Endothelial cell of umbilical vein (primary cell): ENCODE data around the gene TAS1R2. TPM values are rescaled to one million over a fixed set of nuclear protein-coding genes. Genes with fewer than 3 reads are reported as not detected.

Experiments used
- BruUV-seq: library from RNA; stranded (reverse); fragments of 400-500 nt; replicated peaks from 2 replicates; lab custom pipeline; 2021; lab: Mats Ljungman, UMichigan
- CTCF ChIA-PET: fragments of 300-600, 350-600 bp; sonication (Branson Sonifier 250); formaldehyde crosslinking; loops from one replicate; lab custom pipeline; 2021; ENCODE audit warnings: antibody characterized with exemption, inconsistent platforms; lab: Charles Lee
- POLR2A ChIA-PET: fragments of 300-600, 350-600 bp; sonication (Branson Sonifier 250); formaldehyde crosslinking; loops from one replicate; lab custom pipeline; 2021; ENCODE audit warnings: antibody characterized with exemption, inconsistent platforms; lab: Charles Lee
- DNase-seq: peaks from one replicate; pipeline ENCODE4 v3.0.0-alpha.2; 2011; ENCODE audit warnings: low read depth, low spot score
- FAIRE-seq: peaks from 2 replicates; lab custom pipeline; 2011; peaks lifted over from hg19 to GRCh38; lab: Jason Lieb, UNC
- H2AFZ ChIP-seq: 2 replicates; pipeline ENCODE4 v1.6.0; 2012; ENCODE audit warnings: low read depth, low read length, control low read depth, inconsistent platforms
- H3K27ac ChIP-seq: 2 replicates; pipeline ENCODE4 v1.5.1; 2011; ENCODE audit warnings: low read depth, mild to moderate bottlenecking, control low read depth, low read length, moderate library complexity; ENCODE audit not compliant: insufficient read depth
- H3K27me3 ChIP-seq, 2 experiments: 2 replicates each; pipeline versions ENCODE4 v1.6.0 to v1.6.1; 2011; ENCODE audit warnings: low read length in 2 of 2, mixed read lengths in 1 of 2; ENCODE audit not compliant: control insufficient read depth in 2 of 2, insufficient read depth in 2 of 2
- H3K36me3 ChIP-seq, 2 experiments: 2 replicates in 1 of 2; 3 replicates in 1 of 2; pipeline ENCODE4 v1.5.1; 2011; ENCODE audit warnings: low read length in 2 of 2, mild to moderate bottlenecking in 1 of 2, moderate library complexity in 1 of 2; ENCODE audit not compliant: control insufficient read depth in 2 of 2, insufficient read depth in 2 of 2; ENCODE audit errors: extremely low read depth in 1 of 2
- H3K4me1 ChIP-seq: 3 replicates; pipeline ENCODE4 v1.5.1; 2011; ENCODE audit warnings: mild to moderate bottlenecking, low read length; ENCODE audit not compliant: control insufficient read depth, insufficient read depth; ENCODE audit errors: extremely low read depth
- H3K4me2 ChIP-seq: 2 replicates; pipeline ENCODE4 v1.6.1; 2011; ENCODE audit warnings: low read length, control low read depth, mixed read lengths; ENCODE audit not compliant: insufficient read depth
- H3K4me3 ChIP-seq, 3 experiments: fragments of 200-600 bp in 1 of 3; sonication (generic), shearing (Covaris generic) in 1 of 3; replicated peaks in 1 of 3; 2 replicates each; pipeline ENCODE4 v1.5.1; 2011 to 2016; ENCODE audit warnings: control low read depth in 3 of 3, low read length in 3 of 3, mild to moderate bottlenecking in 2 of 3, inconsistent platforms in 1 of 3, low read depth in 1 of 3, moderate library complexity in 1 of 3; ENCODE audit not compliant: insufficient read depth in 1 of 3
- H3K79me2 ChIP-seq: 2 replicates; pipeline ENCODE4 v1.6.0; 2012; ENCODE audit warnings: low read length, inconsistent platforms; ENCODE audit not compliant: control insufficient read depth, insufficient read depth
- H3K9ac ChIP-seq: replicated peaks from 2 replicates; pipeline ENCODE3; 2011; ENCODE audit warnings: low read length, control low read depth; ENCODE audit not compliant: insufficient read depth; ENCODE audit errors: extremely low read depth
- H3K9me1 ChIP-seq: replicated peaks from 3 replicates; pipeline ENCODE4 v1.6.0; 2011; ENCODE audit warnings: mild to moderate bottlenecking, low read length; ENCODE audit not compliant: control insufficient read depth, insufficient read depth; ENCODE audit errors: extremely low read depth
- H3K9me3 ChIP-seq: replicated peaks from 2 replicates; pipeline ENCODE4 v1.5.1; 2012; ENCODE audit warnings: low read length, inconsistent platforms; ENCODE audit not compliant: control insufficient read depth, insufficient read depth
- H4K20me1 ChIP-seq: replicated peaks from 2 replicates; pipeline ENCODE3; 2011; ENCODE audit warnings: mild to moderate bottlenecking, low read length; ENCODE audit not compliant: control insufficient read depth, insufficient read depth; ENCODE audit errors: extremely low read depth
- CTCF ChIP-seq, 2 donors: IDR thresholded peaks; 1 replicate in 1 of 2; 2 replicates in 1 of 2; pipeline ENCODE4 v1.5.1; 2011; ENCODE audit warnings: low read length in 2 of 2, mild to moderate bottlenecking in 2 of 2, moderate library complexity in 2 of 2, control low read depth in 1 of 2, inconsistent platforms in 1 of 2, low read depth in 1 of 2; ENCODE audit not compliant: insufficient read depth in 1 of 2; ENCODE audit errors: extremely low read depth in 1 of 2
- EZH2 ChIP-seq: IDR thresholded peaks from 2 replicates; pipeline ENCODE4 v1.6.1; 2012; ENCODE audit warnings: borderline replicate concordance, low read depth, mild to moderate bottlenecking, moderate library complexity, low read length, inconsistent platforms; ENCODE audit not compliant: severe bottlenecking
- FOS ChIP-seq: IDR thresholded peaks from 2 replicates; pipeline ENCODE4 v1.6.1; 2011; ENCODE audit warnings: mild to moderate bottlenecking, low read length, moderate library complexity, borderline replicate concordance; ENCODE audit not compliant: insufficient read depth
- GATA2 ChIP-seq: IDR thresholded peaks from 2 replicates; pipeline ENCODE4 v1.7.0; 2011; ENCODE audit warnings: low read depth, mild to moderate bottlenecking, moderate library complexity, mixed read lengths, low read length; ENCODE audit not compliant: insufficient read length, insufficient read depth
- JUN ChIP-seq: IDR thresholded peaks from 2 replicates; pipeline ENCODE4 v1.6.1; 2011; ENCODE audit warnings: borderline replicate concordance, low read depth; ENCODE audit not compliant: insufficient read length, insufficient read depth
- MYC ChIP-seq: IDR thresholded peaks from one replicate; pipeline ENCODE4 v1.6.1; 2011; ENCODE audit warnings: mild to moderate bottlenecking, low read depth, low read length
- POLR2A ChIP-seq: IDR thresholded peaks from 2 replicates; pipeline ENCODE4 v1.6.1; 2012; ENCODE audit warnings: low read depth, mild to moderate bottlenecking, control low read depth, low read length
- POLR2AphosphoS5 ChIP-seq: IDR thresholded peaks from 2 replicates; pipeline ENCODE4 v1.6.1; 2012; ENCODE audit warnings: low read depth, mild to moderate bottlenecking, control low read depth, low read length, moderate library complexity; ENCODE audit not compliant: insufficient read depth
- dilution Hi-C: fragments of 300-500 bp; cut with MboI; formaldehyde crosslinking; loops from one replicate; pipeline ENCODE4 v1.15.0; 2019; ENCODE audit warnings: low sequenced_read_pairs; ENCODE audit not compliant: extremely low pct_ligation_motif_present
- intact Hi-C: fragments of 100-400 bp; cut with micrococcal nuclease; formaldehyde crosslinking; loops from one replicate; pipeline ENCODE4 v1.10.0; 2022
- polyA plus RNA-seq, 4 experiments: library from polyadenylated mRNA; depleted of rRNA in 3 of 4; stranded (reverse) in 3 of 4; unstranded in 1 of 4; fragments of >200 nt; gene quantifications; 2 replicates each; pipeline versions ENCODE4 v1.2.1 to v1.2.3, GENCODE V29; 2011 to 2012; ENCODE audit warnings: missing spikeins in 1 of 4
- total RNA-seq: library from RNA; stranded (reverse); gene quantifications from 2 replicates; pipeline ENCODE4 v1.2.3, GENCODE V29; 2021
- TF ChIP-seq, protein P1 (sequence below): IDR thresholded peaks from 2 replicates; pipeline ENCODE4 v1.6.1; 2011; ENCODE audit not compliant: insufficient read depth, insufficient read length

TAS1R2 gene
- total and polyA plus RNA-seq, 2 donors (not counting 3 experiments of a cell fraction or from before 2014, with no cell fraction given), result not detected

DNA sequence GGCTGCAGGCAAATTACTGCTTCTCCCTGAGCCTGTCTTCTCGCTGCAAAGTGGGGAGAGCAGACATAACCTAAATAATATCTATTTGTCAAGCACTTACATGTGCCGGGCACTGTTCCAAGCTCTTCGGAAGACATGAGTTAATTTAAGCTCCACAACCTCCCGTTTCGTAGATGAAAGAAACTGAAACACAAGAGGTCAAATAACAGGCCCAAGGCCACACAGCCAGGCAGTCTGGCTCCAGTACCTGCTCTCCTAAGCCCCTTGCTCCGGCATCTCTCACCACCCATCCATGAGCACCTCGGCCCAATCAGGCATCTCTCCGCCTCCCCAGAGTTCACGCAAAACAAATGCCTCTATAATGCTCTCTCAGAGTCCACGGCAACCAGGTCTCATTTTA lies 65.4 kb downstream of the TAS1R2 start:
- Histone ChIP-seq H4K20me1 (no peaks in the 10 kb centered on the region), H3K79me2 (no peaks in the 10 kb centered on the region), H3K4me2 (no peak overlapping the region), H3K9ac (no peak overlapping the region), H3K9me3 (no peaks in the 10 kb centered on the region), H3K36me3 (no peaks in the 10 kb centered on the region), H3K4me1 (no peaks in the 10 kb centered on the region), H3K27me3 (no peaks in the 10 kb centered on the region), H3K9me1 (no peaks in the 10 kb centered on the region), H2AFZ (no peak overlapping the region), H3K4me3 (no peak overlapping the region), H3K27ac (no peak overlapping the region)
- DNase-seq (no peak), FAIRE-seq (no peak)
- POLR2A ChIA-PET, result no interaction called here
- no TSS peak for BruUV-seq
- CTCF ChIA-PET, result no interaction called here
- TF ChIP-seq MYC (no peak), JUN (no peak), GATA2 (no peak), POLR2AphosphoS5 (no peak), EZH2 (no peak), POLR2A (no peak), CTCF (IDR thresholded peaks at IDR 0.05; ENCODE audit: extremely low read depth in 1 of 2, insufficient read depth in 1 of 2, low read depth in 1 of 2, low read length in 2 of 2) (no peak), FOS (no peak)
- TF ChIP-seq, protein P1, sequence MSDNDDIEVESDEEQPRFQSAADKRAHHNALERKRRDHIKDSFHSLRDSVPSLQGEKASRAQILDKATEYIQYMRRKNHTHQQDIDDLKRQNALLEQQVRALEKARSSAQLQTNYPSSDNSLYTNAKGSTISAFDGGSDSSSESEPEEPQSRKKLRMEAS, result no peak
- intact Hi-C loops, result no loop called here
- dilution Hi-C loops, result no loop called here
